CD4-positive, alpha-beta T cell treated with Interleukin-15 for 1 hour (primary cell): Measurements from ENCODE around the gene ITGBL1.

Experiments used
- DNase-seq: peaks from one replicate; pipeline ENCODE4 v3.0.0-alpha.2; 2020

The ITGBL1 gene

DNA sequence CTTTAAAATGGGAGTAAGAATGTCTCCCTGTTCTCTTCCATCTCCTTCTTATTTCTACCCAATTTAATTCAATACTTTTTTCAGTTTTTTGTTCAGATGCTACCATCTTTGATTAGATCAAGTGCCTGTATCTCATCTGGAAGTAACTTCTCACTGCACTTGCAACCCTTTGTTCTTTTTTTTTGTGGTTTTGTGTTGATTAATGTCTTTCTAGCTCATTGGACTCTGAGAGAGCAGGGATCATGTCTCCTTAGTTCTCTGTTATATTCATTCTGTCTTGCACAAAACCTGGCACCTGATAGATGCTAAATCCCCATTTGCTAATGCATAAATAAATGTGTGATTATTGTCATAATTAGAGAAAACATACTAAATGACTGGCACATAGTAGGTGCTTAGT is 834 bp upstream of the ITGBL1 start:
- DNase-seq, result no peak

DNA sequence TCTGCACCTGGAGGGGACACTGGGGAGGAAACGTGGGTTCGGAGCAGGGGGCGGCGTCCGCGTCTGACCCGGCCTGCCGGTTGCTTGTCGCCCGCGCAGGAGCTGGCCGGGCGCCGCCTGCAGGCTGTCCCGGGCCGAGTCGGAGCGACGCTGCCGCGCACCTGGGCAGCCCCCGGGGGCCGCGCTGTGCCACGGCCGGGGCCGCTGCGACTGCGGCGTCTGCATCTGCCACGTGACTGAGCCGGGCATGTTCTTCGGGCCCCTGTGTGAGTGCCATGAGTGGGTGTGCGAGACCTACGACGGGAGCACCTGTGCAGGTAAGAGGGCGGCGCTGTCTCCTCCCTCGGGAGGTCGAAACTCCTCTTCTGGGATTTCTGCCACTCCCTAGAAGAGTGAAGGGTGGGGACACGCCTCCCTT is 1.3 kb downstream of the ITGBL1 start:
- DNase-seq, result no peak

GRCh38 chr13:101454767-101455166 is 2.3 kb downstream of the ITGBL1 start:
- DNase-seq, result no peak

GRCh38 chr13:101455863-101456262 is 3.4 kb downstream of the ITGBL1 start:
- DNase-seq, result no peak

DNA sequence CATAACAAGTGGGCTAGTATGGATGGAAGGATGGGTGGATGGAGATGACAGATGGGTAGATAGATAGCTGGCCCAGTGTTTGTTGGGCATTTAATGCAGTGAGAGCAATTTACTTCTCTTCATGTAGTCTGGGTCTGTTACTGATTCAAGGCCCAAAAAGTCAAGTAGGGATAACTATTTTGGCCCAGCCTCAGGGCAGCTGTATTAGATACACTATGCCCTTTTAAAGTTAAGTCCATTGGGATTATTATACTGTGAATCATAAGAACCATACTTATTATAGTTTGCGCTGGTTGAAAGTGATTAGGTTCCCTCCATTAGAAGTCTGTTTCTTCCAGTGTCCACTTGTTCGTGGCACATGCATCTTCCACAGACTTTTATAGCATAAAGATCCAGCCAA is 4.7 kb downstream of the ITGBL1 start:
- no peak for DNase-seq

DNA sequence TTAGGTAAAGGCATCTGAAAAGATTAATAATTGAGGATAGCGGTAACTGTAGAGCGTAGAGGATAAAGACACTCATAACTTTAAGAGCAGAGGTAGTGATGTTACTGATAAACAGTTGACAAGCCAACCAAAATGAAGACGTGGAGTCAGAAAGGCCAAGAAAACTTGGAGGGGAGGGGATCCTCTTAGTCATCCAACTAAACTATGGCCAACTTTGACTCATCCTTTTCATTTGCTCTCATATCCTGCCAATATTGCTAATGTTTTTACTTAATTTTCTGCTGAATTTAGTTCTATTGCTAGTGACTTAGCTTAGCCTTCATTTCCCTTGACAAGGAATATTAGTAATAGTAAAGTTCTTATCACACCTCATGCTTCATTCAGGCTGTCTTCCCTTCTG is 13.4 kb downstream of the ITGBL1 start:
- no peak for DNase-seq

GRCh38 chr13:101467415-101467814 is 14.9 kb downstream of the ITGBL1 start:
- no peak for DNase-seq

DNA sequence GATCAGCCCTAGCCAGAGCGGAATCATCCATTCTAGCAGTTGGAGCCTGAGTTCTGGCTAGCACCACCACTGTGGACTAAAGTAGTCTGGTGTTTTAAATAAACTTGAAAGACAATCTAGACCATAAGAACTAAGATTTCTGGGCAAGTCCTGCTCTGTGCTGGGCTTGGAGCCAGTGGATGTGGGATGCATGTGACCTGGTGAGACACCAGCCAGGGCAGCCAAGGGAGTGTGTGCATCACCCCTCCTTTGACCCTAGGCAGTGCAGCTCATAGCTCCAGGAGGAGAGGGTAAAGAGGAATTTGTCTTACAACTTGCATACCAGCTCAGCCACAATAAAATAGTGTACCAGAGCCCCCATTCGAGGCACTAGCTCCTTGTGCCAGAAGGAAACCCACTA is 21.0 kb downstream of the ITGBL1 start:
- DNase-seq, result no peak

DNA sequence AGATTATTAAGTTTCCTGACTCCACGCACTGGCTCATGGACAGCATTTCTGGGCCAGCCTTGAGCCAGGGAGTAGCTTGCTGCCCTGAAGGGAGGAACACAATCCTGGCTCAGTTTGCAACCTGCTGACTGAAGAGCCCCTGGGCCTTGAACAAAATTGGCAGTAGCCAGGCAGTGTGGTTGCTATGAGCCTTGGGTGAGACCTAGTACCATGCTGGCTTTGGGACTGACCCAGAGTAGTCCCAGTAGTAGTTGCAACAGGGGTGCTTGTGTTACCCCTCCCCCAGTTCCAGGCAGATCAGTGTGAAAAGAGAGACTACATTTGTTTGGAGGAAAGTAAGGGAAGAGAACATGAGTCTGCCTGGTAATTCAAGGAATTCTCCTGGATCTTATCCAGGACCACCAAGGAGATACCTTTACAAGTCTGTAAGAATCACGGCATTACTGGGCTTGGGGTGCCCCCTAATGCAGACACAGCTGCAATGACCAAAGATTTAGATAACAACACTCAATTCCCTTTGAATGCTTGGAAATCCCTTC is 22.0 kb downstream of the ITGBL1 start:
- no peak for DNase-seq

DNA sequence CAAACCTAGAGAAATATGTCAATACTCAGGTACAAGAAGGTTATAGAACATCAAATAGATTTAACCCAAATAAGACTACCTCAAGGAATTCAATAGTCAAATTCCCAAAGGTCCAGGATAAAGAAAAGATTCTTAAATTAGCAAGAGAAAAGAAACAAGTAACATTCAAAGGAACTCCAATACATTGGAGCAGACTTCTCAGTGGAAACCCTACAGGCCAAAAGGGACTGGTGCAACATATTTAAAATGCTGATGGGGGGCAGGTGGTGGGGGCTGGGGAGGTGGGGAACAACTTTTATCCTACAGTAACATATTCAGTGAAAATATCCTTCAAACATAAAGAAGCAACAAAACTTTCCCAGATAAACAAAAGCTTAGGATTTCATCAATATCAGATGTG is 23.1 kb downstream of the ITGBL1 start:
- no peak for DNase-seq

DNA sequence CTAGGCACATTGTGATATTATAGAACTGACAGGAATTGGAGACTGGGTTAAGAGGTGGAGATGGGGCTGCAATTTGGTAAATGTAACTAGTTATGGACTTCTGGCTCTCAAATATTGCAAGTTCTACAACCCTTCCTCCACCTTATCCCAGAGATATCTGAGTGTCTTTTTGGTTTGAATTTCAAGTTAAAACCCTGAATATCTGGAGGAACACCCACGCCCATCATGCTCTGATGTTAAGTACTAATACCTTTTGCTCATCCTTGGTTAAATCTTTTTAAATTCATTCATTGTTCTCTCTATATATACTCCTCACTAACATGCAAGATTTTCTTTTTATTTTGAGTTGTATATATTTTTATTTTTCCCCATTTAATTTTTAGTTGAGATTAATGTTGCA is 28.9 kb downstream of the ITGBL1 start:
- no peak for DNase-seq

DNA sequence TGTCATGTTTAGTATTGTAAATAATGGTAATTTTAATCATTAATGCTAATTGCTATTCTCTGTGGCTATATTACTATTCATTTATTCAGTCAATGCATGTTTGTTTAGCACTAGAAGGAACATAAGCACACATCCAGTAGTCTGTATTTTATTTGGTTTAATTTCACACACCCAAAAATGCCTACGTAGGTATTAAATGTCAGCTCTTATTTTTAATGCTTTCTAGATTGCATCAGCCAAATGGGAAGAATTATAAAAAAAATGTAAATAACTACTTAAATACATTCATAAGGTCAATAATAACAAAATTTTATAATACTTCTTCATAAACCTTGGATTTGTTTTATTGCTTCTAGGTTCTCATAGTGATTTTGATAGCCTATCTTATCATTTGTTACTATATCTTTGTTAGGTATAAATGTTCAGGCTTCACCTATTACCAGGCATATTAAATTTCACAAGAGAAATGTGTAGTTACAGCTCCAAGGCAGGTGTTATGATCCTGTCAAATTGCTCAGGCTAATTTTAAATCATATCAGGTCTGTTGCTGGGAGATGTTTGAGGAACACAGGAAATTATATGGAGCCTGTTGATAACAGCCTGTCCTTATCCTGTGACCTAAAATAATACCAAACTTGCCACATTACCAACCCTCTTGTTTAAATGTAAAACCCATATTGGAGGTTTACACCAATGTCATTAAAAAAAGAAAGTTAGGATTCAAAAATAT is 34.4 kb downstream of the ITGBL1 start:
- DNase-seq, result no peak

GRCh38 chr13:101487438-101487830 is 35.0 kb downstream of the ITGBL1 start:
- no peak for DNase-seq

GRCh38 chr13:101488734-101489133 is 36.3 kb downstream of the ITGBL1 start:
- no peak for DNase-seq

DNA sequence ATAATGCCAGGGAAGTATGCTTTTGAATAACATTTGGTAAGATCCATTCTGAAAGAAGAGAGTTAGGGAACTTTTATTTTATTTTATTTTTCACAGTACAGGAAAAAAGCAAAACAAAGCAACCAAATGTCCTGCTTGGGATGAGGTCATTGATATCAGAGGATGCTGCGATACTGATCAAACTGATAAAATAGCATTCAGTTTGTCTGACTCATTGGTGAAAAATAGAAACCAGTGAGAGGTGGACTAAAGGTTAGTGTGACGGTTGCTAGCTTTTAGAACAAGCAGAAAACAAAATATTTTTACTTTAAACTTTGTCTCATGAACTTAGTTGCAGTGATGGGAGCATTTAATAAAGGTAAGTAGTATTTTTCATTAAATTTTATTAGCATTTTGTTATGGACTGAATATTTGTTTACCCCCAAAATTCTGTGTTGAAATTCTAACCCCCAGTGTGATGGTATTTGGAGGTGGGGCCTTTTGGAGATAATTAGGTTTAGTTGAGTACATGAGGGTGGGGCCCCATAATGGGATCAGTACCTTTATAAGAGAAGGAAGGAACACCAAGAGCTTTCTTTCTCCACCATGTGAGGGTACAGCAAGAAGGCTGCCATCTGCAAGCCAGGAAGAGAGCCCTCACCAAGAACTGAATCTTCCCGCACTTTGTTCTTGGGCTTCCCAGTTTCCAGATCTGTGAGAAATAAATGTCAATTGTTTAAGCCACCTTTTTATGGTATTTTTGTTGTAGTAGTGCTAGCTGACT is 37.3 kb downstream of the ITGBL1 start:
- DNase-seq, result no peak

- DNase-seq, result no peak
These were observed 38.0 kb downstream of the ITGBL1 start for GRCh38 chr13:101490406-101491015.

GRCh38 chr13:101492251-101492910 is 39.9 kb downstream of the ITGBL1 start:
- no peak for DNase-seq

DNA sequence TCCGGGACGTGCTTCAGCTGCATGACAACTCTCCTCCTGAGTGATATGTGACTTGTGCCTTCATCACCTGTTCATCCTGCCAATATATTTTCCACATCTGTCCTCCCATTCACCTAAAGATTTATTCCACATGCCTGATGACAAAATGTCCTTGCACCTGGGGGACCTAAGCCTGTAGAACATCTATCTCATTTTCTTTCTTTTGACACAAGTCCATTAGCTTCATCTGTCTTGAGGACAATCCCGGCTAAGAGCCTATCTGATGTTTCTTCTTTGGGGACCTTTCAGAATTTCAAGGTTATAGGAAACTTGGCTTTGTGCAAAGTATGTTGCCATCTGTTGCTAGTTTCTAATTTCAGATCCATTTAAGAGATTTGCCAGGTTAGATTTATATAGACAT is 41.1 kb downstream of the ITGBL1 start:
- DNase-seq, result no peak

- DNase-seq, result no peak
These were observed 46.9 kb downstream of the ITGBL1 start for GRCh38 chr13:101499406-101499805.

DNA sequence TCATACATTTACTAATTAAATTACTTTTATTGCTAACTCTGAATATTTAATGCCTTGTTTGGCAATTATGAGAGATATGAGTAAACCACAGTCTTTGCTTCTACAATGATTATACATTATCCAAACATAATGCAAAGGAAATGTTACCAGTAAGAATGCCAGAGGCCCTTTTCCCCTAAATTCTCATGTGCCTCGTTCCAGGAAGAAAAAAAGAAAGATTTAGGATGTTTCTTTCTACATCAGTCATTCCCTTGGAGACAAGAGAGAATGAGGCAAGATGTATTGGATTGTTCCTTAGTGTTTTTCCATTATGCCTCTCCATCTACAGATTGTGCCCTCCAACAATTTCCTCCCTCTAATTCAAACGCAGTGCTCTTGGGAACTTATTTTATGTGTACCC is 50.1 kb downstream of the ITGBL1 start:
- no peak for DNase-seq

GRCh38 chr13:101511161-101511560 is 58.7 kb downstream of the ITGBL1 start:
- DNase-seq, result no peak

DNA sequence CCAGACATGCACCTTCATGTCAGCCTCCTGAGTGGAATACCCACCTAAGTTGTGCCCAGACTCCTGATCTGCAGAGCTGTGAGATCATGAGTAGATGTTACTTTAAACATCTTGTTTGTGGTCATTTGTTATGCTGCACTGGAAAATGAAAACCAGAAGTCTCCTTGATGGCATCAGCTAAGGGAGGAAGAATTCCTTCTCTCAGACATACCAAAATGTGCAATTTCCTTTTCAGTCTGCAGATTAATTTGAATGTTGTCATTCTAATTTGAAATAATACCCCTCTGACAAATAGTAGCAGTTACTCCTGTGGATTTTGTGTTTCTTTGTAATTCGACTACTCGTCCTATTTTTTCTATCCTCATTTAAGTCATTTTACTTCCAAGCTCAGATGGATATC is 59.3 kb downstream of the ITGBL1 start:
- no peak for DNase-seq

DNA sequence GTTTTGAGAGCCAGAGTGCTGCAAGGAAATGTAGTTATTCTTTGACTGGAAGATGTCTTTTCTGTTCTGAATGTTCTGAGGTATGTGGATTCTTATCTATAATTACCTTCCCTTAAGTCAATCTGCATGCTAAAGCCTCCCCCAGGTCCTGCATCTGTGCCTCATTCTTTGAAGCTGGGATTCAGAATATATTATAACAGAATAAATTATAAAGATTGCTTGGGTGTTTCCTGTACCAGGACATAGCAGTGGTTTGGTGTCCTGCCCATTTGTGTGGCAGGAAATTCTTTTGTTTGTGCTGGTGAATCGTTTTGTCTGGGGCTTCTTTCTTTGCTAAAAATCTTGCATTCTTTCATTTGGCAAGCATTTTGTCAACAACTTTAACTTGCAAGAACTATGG is 60.2 kb downstream of the ITGBL1 start:
- no peak for DNase-seq
